WTC11 (cell line): ENCODE results near the gene MIP. TPM values are rescaled to one million over a fixed set of nuclear protein-coding genes. Genes with fewer than 3 reads are reported as not detected.

ENCODE experiments used
- ATAC-seq: fragments of 200-7000 bp; cut with Tn5 transposase; 2 replicates; pipeline ENCODE4 v1.10.0; 2021; ENCODE audit warnings: mild to moderate bottlenecking, moderate library complexity
- CTCF ChIA-PET: fragments of 300-600 bp; sonication (Branson Sonifier 250); formaldehyde crosslinking; loops from one replicate; lab custom pipeline; 2021; ENCODE audit warnings: antibody characterized with exemption; lab: Charles Lee
- POLR2A ChIA-PET: fragments of 350-600 bp; sonication (Branson Sonifier 250); formaldehyde crosslinking; loops from one replicate; lab custom pipeline; 2021; ENCODE audit warnings: antibody characterized with exemption; lab: Charles Lee
- DNase-seq: peaks from one replicate; pipeline ENCODE4 v3.0.0; 2021; ENCODE audit warnings: low spot score
- H3K27ac Mint-ChIP-seq: 2 replicates; pipeline ENCODE4 v1.8.0; 2021; ENCODE audit warnings: mixed read lengths
- H3K27me3 Mint-ChIP-seq: 2 replicates; pipeline ENCODE4 v1.8.0; 2021; ENCODE audit warnings: low read depth, mild to moderate bottlenecking, moderate library complexity, mixed read lengths
- H3K36me3 Mint-ChIP-seq: 2 replicates; pipeline ENCODE4 v1.8.0; 2021; ENCODE audit warnings: mixed read lengths
- H3K4me1 Mint-ChIP-seq: 2 replicates; pipeline ENCODE4 v1.8.0; 2022; ENCODE audit warnings: mixed read lengths
- H3K4me3 Mint-ChIP-seq: 2 replicates; pipeline ENCODE4 v1.8.0; 2021; ENCODE audit warnings: mild to moderate bottlenecking, moderate library complexity, mixed read lengths
- H3K9me3 Mint-ChIP-seq: 2 replicates; pipeline ENCODE4 v1.8.0; 2021; ENCODE audit warnings: mixed read lengths
- CBFB ChIP-seq: sonication (generic); formaldehyde crosslinking; IDR thresholded peaks from 2 replicates; pipeline ENCODE4 v1.8.1; 2022; ENCODE audit warnings: mild to moderate bottlenecking, low read depth, missing genetic modification reagents
- CREB1 ChIP-seq: sonication (generic); formaldehyde crosslinking; IDR thresholded peaks from 2 replicates; pipeline ENCODE4 v1.8.0; 2023; ENCODE audit warnings: mild to moderate bottlenecking, missing genetic modification reagents
- CREM ChIP-seq: sonication (generic); formaldehyde crosslinking; IDR thresholded peaks from 2 replicates; pipeline ENCODE4 v1.8.1; 2022; ENCODE audit warnings: mild to moderate bottlenecking, missing genetic modification reagents, moderate library complexity
- GRHL2 ChIP-seq: fragments of 250-450 bp; sonication (Bioruptor Pico); IDR thresholded peaks from 2 replicates; pipeline ENCODE4 v1.8.0; 2022; ENCODE audit warnings: mild to moderate bottlenecking, moderate library complexity; ENCODE audit not compliant: insufficient replicate concordance, severe bottlenecking
- GTF2I ChIP-seq: fragments of 250-450 bp; sonication (Bioruptor Pico); conservative IDR thresholded peaks from 2 replicates; pipeline ENCODE4 v1.4.0; 2021; ENCODE audit warnings: mild to moderate bottlenecking
- NR2C2 ChIP-seq: sonication (generic); formaldehyde crosslinking; IDR thresholded peaks from 2 replicates; pipeline ENCODE4 v1.8.0; 2022; ENCODE audit warnings: mild to moderate bottlenecking, missing genetic modification reagents
- PRRX2 ChIP-seq: fragments of 250-450 bp; sonication (Bioruptor Pico); IDR thresholded peaks from 2 replicates; pipeline ENCODE4 v1.8.0; 2021; ENCODE audit warnings: mild to moderate bottlenecking
- SMAD4 ChIP-seq: sonication (generic); formaldehyde crosslinking; IDR thresholded peaks from 2 replicates; pipeline ENCODE4 v1.8.0; 2022; ENCODE audit warnings: mild to moderate bottlenecking, missing genetic modification reagents
- TEAD1 ChIP-seq: sonication (generic); formaldehyde crosslinking; IDR thresholded peaks from 2 replicates; pipeline ENCODE4 v1.8.0; 2022; ENCODE audit warnings: mild to moderate bottlenecking, missing genetic modification reagents
- TEAD4 ChIP-seq: sonication (generic); formaldehyde crosslinking; IDR thresholded peaks from 2 replicates; pipeline ENCODE4 v1.8.0; 2022; ENCODE audit warnings: mild to moderate bottlenecking, missing genetic modification reagents
- ZNF121 ChIP-seq: sonication (generic); formaldehyde crosslinking; IDR thresholded peaks from 2 replicates; pipeline ENCODE4 v1.8.0; 2023; ENCODE audit warnings: missing genetic modification reagents
- total RNA-seq: library from RNA; stranded (reverse); gene quantifications from 3 replicates; pipeline ENCODE4 v1.2.3, GENCODE V29; 2021
- TF ChIP-seq, protein P1 (sequence below): sonication (generic); formaldehyde crosslinking; IDR thresholded peaks from 2 replicates; pipeline ENCODE4 v1.8.0; 2023; ENCODE audit warnings: missing genetic modification reagents
- TF ChIP-seq, protein P2 (sequence below): sonication (generic); formaldehyde crosslinking; IDR thresholded peaks from 2 replicates; pipeline ENCODE4 v1.8.0; 2022; ENCODE audit warnings: missing genetic modification reagents
- TF ChIP-seq, protein P3 (sequence below): sonication (generic); formaldehyde crosslinking; IDR thresholded peaks from 2 replicates; pipeline ENCODE4 v1.8.0; 2023; ENCODE audit warnings: mild to moderate bottlenecking, missing genetic modification reagents
- TF ChIP-seq, protein P4 (sequence below): fragments of 250-450 bp; sonication (Bioruptor Pico); IDR thresholded peaks from 2 replicates; pipeline ENCODE4 v1.8.0; 2021; ENCODE audit warnings: mild to moderate bottlenecking
- TF ChIP-seq, protein P5 (sequence below): sonication (generic); formaldehyde crosslinking; IDR thresholded peaks from 2 replicates; pipeline ENCODE4 v1.8.1; 2023; ENCODE audit warnings: mild to moderate bottlenecking, missing genetic modification reagents, moderate library complexity
- TF ChIP-seq, protein P6 (sequence below): fragments of 250-450 bp; sonication (Bioruptor Pico); IDR thresholded peaks from 2 replicates; pipeline ENCODE4 v1.9.0; 2021; ENCODE audit warnings: mild to moderate bottlenecking
- TF ChIP-seq, protein P7 (sequence below): sonication (generic); formaldehyde crosslinking; IDR thresholded peaks from 2 replicates; pipeline ENCODE4 v1.8.0; 2022; ENCODE audit warnings: mild to moderate bottlenecking, missing genetic modification reagents
- TF ChIP-seq, protein P8 (sequence below): sonication (generic); formaldehyde crosslinking; conservative IDR thresholded peaks from 2 replicates; pipeline ENCODE4 v1.8.1; 2022; ENCODE audit warnings: mild to moderate bottlenecking, missing genetic modification reagents

The MIP gene
- total RNA-seq, 1 experiment from 2014 or later: not detected

DNA sequence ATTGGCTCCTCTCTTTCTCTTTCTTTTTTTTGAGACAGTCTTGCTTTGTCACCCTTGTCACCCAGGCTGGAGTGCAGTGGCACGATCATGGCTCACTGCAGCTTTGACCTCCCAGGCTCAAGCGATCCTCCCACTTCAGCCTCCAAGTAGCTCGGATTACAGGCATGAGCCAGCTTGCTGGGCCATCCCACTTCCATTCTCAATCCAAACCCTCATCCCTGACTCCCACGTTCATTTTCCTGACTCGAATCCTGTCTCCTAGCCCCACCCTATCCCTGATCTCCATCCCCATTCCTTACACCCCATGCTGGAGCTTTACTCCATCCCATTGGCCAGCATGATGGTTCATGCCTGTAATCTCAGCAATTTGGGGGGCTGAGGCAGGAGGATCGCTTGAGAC lies 21.7 kb upstream of the MIP start:
- POLR2A ChIA-PET: interaction anchor here (0.6 to 0.7 kb wide), 2 partner anchors 224 to 965 kb away, joined by 4 to 5 read pairs; no protein-coding TSS in a partner anchor
- no peaks in the 10 kb centered on the region for H3K27me3 Mint-ChIP-seq
- peaks cover 13% of the 10 kb centered on the region for H3K36me3 Mint-ChIP-seq
- no peaks in the 10 kb centered on the region for H3K9me3 Mint-ChIP-seq
- no peak for ATAC-seq
- DNase-seq: no peak
- H3K4me3 Mint-ChIP-seq: no peak overlapping the region
- H3K4me1 Mint-ChIP-seq: no peaks in the 10 kb centered on the region
- no peak for TF ChIP-seq GRHL2 (CRISPR knock-in tag)
- TF ChIP-seq, protein P1, sequence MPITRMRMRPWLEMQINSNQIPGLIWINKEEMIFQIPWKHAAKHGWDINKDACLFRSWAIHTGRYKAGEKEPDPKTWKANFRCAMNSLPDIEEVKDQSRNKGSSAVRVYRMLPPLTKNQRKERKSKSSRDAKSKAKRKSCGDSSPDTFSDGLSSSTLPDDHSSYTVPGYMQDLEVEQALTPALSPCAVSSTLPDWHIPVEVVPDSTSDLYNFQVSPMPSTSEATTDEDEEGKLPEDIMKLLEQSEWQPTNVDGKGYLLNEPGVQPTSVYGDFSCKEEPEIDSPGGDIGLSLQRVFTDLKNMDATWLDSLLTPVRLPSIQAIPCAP (CRISPR knock-in tag): no peak
- TF ChIP-seq CREB1 (CRISPR knock-in tag): no peak
- no peak for TF ChIP-seq CREM
- TF ChIP-seq ZNF121 (CRISPR knock-in tag): no peak
- TF ChIP-seq PRRX2 (CRISPR knock-in tag): no peak
- TF ChIP-seq, protein P2, sequence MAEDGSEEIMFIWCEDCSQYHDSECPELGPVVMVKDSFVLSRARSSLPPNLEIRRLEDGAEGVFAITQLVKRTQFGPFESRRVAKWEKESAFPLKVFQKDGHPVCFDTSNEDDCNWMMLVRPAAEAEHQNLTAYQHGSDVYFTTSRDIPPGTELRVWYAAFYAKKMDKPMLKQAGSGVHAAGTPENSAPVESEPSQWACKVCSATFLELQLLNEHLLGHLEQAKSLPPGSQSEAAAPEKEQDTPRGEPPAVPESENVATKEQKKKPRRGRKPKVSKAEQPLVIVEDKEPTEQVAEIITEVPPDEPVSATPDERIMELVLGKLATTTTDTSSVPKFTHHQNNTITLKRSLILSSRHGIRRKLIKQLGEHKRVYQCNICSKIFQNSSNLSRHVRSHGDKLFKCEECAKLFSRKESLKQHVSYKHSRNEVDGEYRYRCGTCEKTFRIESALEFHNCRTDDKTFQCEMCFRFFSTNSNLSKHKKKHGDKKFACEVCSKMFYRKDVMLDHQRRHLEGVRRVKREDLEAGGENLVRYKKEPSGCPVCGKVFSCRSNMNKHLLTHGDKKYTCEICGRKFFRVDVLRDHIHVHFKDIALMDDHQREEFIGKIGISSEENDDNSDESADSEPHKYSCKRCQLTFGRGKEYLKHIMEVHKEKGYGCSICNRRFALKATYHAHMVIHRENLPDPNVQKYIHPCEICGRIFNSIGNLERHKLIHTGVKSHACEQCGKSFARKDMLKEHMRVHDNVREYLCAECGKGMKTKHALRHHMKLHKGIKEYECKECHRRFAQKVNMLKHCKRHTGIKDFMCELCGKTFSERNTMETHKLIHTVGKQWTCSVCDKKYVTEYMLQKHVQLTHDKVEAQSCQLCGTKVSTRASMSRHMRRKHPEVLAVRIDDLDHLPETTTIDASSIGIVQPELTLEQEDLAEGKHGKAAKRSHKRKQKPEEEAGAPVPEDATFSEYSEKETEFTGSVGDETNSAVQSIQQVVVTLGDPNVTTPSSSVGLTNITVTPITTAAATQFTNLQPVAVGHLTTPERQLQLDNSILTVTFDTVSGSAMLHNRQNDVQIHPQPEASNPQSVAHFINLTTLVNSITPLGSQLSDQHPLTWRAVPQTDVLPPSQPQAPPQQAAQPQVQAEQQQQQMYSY: no peak
- no peak for TF ChIP-seq TEAD4 (CRISPR knock-in tag)
- no peak for TF ChIP-seq TEAD1
- TF ChIP-seq, protein P3, sequence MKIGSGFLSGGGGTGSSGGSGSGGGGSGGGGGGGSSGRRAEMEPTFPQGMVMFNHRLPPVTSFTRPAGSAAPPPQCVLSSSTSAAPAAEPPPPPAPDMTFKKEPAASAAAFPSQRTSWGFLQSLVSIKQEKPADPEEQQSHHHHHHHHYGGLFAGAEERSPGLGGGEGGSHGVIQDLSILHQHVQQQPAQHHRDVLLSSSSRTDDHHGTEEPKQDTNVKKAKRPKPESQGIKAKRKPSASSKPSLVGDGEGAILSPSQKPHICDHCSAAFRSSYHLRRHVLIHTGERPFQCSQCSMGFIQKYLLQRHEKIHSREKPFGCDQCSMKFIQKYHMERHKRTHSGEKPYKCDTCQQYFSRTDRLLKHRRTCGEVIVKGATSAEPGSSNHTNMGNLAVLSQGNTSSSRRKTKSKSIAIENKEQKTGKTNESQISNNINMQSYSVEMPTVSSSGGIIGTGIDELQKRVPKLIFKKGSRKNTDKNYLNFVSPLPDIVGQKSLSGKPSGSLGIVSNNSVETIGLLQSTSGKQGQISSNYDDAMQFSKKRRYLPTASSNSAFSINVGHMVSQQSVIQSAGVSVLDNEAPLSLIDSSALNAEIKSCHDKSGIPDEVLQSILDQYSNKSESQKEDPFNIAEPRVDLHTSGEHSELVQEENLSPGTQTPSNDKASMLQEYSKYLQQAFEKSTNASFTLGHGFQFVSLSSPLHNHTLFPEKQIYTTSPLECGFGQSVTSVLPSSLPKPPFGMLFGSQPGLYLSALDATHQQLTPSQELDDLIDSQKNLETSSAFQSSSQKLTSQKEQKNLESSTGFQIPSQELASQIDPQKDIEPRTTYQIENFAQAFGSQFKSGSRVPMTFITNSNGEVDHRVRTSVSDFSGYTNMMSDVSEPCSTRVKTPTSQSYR: no peak
- TF ChIP-seq, protein P4, sequence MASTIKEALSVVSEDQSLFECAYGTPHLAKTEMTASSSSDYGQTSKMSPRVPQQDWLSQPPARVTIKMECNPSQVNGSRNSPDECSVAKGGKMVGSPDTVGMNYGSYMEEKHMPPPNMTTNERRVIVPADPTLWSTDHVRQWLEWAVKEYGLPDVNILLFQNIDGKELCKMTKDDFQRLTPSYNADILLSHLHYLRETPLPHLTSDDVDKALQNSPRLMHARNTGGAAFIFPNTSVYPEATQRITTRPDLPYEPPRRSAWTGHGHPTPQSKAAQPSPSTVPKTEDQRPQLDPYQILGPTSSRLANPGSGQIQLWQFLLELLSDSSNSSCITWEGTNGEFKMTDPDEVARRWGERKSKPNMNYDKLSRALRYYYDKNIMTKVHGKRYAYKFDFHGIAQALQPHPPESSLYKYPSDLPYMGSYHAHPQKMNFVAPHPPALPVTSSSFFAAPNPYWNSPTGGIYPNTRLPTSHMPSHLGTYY: no peak
- TF ChIP-seq, protein P5, sequence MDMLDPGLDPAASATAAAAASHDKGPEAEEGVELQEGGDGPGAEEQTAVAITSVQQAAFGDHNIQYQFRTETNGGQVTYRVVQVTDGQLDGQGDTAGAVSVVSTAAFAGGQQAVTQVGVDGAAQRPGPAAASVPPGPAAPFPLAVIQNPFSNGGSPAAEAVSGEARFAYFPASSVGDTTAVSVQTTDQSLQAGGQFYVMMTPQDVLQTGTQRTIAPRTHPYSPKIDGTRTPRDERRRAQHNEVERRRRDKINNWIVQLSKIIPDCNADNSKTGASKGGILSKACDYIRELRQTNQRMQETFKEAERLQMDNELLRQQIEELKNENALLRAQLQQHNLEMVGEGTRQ (CRISPR knock-in tag): no peak
- no peak for TF ChIP-seq GTF2I (CRISPR knock-in tag)
- TF ChIP-seq, protein P6, sequence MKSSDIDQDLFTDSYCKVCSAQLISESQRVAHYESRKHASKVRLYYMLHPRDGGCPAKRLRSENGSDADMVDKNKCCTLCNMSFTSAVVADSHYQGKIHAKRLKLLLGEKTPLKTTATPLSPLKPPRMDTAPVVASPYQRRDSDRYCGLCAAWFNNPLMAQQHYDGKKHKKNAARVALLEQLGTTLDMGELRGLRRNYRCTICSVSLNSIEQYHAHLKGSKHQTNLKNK: no peak
- TF ChIP-seq, protein P7, sequence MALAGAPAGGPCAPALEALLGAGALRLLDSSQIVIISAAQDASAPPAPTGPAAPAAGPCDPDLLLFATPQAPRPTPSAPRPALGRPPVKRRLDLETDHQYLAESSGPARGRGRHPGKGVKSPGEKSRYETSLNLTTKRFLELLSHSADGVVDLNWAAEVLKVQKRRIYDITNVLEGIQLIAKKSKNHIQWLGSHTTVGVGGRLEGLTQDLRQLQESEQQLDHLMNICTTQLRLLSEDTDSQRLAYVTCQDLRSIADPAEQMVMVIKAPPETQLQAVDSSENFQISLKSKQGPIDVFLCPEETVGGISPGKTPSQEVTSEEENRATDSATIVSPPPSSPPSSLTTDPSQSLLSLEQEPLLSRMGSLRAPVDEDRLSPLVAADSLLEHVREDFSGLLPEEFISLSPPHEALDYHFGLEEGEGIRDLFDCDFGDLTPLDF (CRISPR knock-in tag): no peak
- TF ChIP-seq, protein P8, sequence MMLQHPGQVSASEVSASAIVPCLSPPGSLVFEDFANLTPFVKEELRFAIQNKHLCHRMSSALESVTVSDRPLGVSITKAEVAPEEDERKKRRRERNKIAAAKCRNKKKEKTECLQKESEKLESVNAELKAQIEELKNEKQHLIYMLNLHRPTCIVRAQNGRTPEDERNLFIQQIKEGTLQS: no peak
- TF ChIP-seq CBFB (CRISPR knock-in tag): no peak
- TF ChIP-seq SMAD4 (CRISPR knock-in tag): no peak
- no peak for TF ChIP-seq NR2C2 (CRISPR knock-in tag)
- TF ChIP-seq, all 79 proteins: peak for 0
- CTCF ChIA-PET: interaction anchor here (0.7 to 1.2 kb wide), 3 partner anchors 13 to 160 kb away, joined by 3 to 4 read pairs (median 4); no protein-coding TSS in a partner anchor
- no peak overlapping the region for H3K27ac Mint-ChIP-seq
